ENCODE results near the gene UTP25.
A peak's percentile ranks its signal among the peaks of the same experiment; 100 is the strongest.

Gene UTP25

GRCh38 chr1:209839875-209840546 lies 12.2 kb downstream of the UTP25 start:
- DNase-seq (ENCODE audit: low read depth), result no peak

GRCh38 chr1:209840611-209841010 lies 12.8 kb downstream of the UTP25 start:
- DNase-seq (ENCODE audit: low read depth), result no peak

- DNase-seq (ENCODE audit: low read depth), result no peak
Observed at GRCh38 chr1:209844695-209845407, 17.1 kb downstream of the UTP25 start.

GRCh38 chr1:209845408-209845725 lies 17.6 kb downstream of the UTP25 start:
- no peak for DNase-seq (ENCODE audit: low read depth)

DNA sequence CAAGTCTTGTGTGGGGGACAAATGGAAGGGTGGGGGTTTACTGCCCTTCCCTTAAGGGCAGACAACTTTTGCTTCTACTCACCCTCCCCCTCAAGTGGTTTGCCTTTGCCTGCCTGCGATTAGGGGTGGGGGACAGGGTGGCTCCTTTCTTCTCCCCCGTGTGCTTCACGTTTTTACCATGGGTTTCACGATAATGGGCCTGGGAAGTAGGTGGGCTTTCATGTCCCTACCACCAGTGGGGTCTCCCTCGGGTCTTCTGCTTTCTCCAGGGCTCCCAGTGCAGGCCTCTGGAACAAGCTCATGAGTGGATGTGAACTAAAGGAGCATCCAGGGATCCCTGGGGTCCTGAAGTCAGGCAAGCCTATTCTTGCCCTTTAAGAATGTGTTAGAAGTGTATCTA lies 21.6 kb downstream of the UTP25 start:
- no peak for DNase-seq (ENCODE audit: low read depth)

DNA sequence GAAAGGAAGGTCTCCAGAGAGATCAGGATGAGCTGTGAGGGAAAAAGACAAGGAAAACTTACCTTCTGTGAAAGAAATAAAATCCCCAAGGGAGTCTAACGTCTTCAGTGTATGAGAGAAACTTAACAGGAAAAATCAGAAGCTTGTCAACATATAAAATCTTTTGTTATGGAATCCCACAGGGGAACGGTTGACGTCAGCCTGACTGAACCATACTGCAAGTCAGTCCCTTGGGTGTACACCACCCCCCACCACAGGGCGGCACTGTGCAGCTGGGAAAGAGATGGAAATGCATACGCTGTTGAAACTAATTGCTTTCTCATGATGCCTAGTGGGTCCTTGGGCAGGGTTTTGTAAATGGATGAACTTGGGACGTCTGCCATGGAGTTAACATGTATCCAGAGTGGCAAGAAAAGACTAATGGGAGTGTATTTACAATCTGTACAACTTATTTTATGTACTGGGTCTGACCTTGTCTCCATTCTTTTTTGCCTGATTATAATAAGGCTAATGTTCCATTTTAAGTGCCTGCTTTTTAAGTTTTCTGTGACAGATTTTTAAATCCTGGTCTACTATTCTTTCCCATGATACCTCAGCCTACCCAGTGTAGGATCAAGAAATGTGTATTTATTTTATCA lies 22.7 kb downstream of the UTP25 start:
- DNase-seq (ENCODE audit: low read depth), result no peak

- DNase-seq (ENCODE audit: low read depth), result no peak
Observed at GRCh38 chr1:209853676-209854075, 25.9 kb downstream of the UTP25 start.

DNA sequence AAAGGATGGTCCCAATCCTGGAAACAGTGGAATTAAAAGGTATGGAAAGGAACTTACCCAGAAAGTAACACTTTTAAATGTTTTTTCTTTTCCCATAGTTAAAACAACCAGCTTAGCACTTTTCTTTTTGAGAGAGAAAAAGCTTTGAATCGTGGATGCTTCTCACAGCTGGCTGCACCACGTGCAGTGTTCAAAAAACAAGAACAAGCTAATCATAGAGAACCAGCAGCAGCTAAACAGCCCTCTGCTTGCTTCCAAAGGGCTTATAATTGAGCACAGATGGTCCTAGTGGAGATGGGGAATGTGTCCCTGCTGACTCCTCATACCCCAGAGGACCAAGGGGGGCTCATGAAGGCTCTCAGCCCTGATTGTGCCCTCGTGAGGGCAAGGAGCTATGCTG lies 26.4 kb downstream of the UTP25 start:
- no peak for DNase-seq (ENCODE audit: low read depth)

GRCh38 chr1:209855006-209855405 lies 27.2 kb downstream of the UTP25 start:
- DNase-seq (ENCODE audit: low read depth), result no peak

DNA sequence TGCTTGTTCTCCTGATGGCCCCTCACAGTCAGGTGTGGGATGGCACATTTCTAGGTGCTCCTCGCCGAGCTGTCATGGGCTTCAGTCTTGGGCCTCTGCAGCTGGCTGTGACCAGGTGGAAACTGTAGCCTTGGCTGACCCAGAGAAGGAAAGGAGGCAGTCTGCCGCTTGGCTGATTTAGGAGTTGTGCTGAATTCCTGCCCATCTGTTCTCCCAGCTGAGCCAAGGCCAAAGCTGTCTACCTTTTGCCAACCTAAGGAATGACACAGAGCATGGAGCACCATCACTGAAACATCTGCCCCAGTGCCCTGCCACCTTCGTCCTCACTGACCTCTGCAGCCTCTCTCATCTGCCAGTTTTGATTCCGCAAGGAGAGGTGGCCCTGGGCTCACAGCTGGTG lies 27.9 kb downstream of the UTP25 start:
- DNase-seq (ENCODE audit: low read depth), result no peak

DNA sequence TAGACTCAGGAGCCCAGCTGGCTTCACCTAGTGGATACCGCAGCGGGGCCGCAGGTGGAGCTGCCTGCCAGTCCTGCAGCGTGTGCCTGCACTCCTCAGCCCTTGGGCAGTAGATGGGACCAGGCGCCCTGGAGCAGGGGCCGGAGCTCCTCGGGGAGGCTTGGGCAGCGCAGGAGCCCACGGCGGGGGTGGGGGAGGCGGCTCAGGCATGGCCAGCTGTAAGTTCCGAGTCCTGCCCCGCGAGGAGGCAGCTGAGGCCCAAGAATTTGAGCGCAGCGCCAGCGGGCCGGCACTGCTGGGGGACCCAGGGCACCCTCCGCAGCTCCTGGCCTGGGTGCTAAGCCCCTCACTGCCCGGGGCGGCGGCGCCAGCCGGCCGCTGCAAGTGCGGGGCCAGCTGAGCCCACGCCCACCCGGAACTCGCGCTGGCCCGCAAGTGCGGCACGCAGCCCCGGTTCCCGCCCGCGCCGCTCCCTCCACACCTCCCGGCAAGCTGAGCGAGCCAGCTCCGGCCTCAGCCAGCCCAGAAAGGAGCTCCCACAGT lies 30.9 kb downstream of the UTP25 start:
- DNase-seq (ENCODE audit: low read depth), result no peak

- DNase-seq (ENCODE audit: low read depth), result peak; percentile 41
Observed at GRCh38 chr1:209860293-209860881, 32.6 kb downstream of the UTP25 start.

- DNase-seq (ENCODE audit: low read depth), result no peak
Observed at GRCh38 chr1:209861242-209861641, 33.5 kb downstream of the UTP25 start.

GRCh38 chr1:209862391-209863356 lies 34.9 kb downstream of the UTP25 start:
- DNase-seq (ENCODE audit: low read depth), result no peak

GRCh38 chr1:209863766-209864485 lies 36.2 kb downstream of the UTP25 start:
- no peak for DNase-seq (ENCODE audit: low read depth)

DNA sequence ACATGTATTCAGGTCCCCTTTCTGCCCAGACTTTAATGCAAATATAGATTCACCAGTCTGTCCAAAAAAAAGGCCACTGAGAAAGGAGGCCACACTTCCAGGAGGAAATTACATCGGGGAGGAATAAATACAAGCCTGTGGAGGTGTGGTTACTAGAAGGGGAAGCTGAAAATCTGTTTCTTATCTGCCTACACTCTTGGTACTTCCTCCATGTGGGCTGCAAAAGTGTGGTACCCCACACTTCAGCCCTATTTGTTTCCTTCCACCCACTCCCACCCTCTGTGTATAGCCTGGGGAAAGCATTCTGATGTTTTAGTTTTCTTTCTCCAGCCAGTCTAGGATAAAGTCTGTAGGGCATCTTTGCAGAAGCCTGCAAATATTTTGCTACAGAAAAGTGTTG lies 38.4 kb downstream of the UTP25 start:
- DNase-seq (ENCODE audit: low read depth), result no peak

- no peak for DNase-seq (ENCODE audit: low read depth)
Observed at GRCh38 chr1:209869291-209870149, 41.7 kb downstream of the UTP25 start.

DNA sequence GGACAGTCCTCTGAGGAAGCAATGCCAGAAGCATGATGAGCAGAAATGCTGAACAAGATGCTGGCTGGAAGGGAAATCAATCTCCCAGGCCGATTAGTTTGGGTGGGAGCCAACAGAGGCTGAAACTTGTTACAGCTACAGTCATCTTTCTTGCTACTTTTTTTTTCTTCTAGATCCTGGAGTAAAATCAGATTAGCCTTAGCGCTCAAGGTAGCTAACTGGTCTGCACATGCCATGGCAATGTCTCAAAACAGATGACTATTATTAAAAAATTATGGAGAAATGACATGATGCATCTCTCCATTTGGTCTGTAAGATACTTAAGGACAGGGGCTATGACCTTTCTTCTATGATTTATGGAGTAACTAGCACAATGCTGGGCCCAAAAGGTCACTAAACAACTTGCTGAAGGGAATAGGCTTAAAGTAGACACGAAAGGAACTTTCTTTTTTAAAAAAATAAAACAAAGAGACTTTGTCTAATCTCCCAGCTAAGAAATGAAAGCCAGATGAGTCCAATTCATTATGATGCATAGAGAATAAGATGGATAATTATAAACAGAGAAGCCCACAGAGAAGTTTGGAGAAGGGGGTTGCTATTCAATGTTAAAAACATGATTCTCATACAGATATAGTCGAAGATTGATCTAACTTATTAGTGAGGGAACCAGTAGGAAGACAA lies 42.5 kb downstream of the UTP25 start:
- DNase-seq (ENCODE audit: low read depth), result no peak

- DNase-seq (ENCODE audit: low read depth), result no peak
Observed at GRCh38 chr1:209871006-209871405, 43.2 kb downstream of the UTP25 start.
